22Rv1 (cell line): ENCODE results near the gene ZNF30.

Experiments used
- CTCF ChIP-seq: fragments of 450-650 bp; IDR thresholded peaks from 2 replicates; pipeline ENCODE4 v1.5.1; 2017; ENCODE audit warnings: mild to moderate bottlenecking
- ZFX ChIP-seq: fragments of 450-650 bp; IDR thresholded peaks from 2 replicates; pipeline ENCODE4 v1.6.1; 2017; ENCODE audit warnings: antibody characterized with exemption, borderline replicate concordance

DNA sequence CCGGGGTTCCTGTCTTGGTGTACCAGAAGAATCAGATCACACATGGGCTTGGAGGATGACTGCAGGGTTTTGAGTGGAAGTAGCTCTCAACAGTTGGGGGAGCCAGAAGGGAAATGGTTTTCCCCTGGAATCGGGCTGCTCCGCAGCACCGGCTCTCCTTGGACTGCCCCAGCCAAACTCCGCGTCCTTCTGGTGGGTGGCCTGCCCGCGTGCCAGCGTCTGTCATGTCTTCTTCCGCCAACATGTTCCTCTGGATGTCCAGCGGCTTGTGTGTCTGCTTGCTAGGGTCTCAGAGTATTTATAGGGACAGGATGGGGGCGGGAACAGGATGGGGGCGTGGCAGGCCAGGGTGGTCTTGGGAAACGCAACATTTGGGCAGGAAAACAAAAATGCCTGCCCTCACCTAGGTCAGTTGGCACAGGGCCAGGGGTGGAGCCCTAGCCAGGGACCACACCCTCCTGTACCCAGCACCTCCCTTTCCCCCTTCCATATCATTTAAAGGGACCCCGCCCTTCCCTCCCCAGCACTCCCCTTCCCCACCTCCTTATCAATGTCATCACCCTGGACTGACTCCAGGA is 1.3 kb upstream of the ZNF30 start:
- TF ChIP-seq CTCF (no peak), ZFX (no peak)
